ENCODE data around the gene LPCAT1.

LPCAT1 gene

GRCh38 chr5:1493413-1493812 is 30.3 kb downstream of the LPCAT1 start:
- DNase-seq = no peak

GRCh38 chr5:1492757-1493156 is 31.0 kb downstream of the LPCAT1 start:
- no peak for DNase-seq

- DNase-seq = no peak
Observed at GRCh38 chr5:1490376-1490775, 33.4 kb downstream of the LPCAT1 start.

GRCh38 chr5:1489754-1490153 is 34.0 kb downstream of the LPCAT1 start:
- no peak for DNase-seq

GRCh38 chr5:1488882-1489680 is 34.7 kb downstream of the LPCAT1 start:
- DNase-seq = no peak

- DNase-seq = no peak
Observed at GRCh38 chr5:1487079-1487764, 36.5 kb downstream of the LPCAT1 start.

- no peak for DNase-seq
Observed at GRCh38 chr5:1486271-1486670, 37.5 kb downstream of the LPCAT1 start.

- DNase-seq = no peak
Observed at GRCh38 chr5:1485579-1486118, 38.1 kb downstream of the LPCAT1 start.

GRCh38 chr5:1484730-1485578 is 38.8 kb downstream of the LPCAT1 start:
- DNase-seq = no peak

GRCh38 chr5:1483856-1484729 is 39.7 kb downstream of the LPCAT1 start:
- no peak for DNase-seq

- DNase-seq = no peak
Observed at GRCh38 chr5:1483064-1483463, 40.7 kb downstream of the LPCAT1 start.

- no peak for DNase-seq
Observed at GRCh38 chr5:1481959-1482331, 41.8 kb downstream of the LPCAT1 start.

- no peak for DNase-seq
Observed at GRCh38 chr5:1481266-1481958, 42.3 kb downstream of the LPCAT1 start.

GRCh38 chr5:1480806-1481205 is 43.0 kb downstream of the LPCAT1 start:
- DNase-seq = no peak

GRCh38 chr5:1480217-1480616 is 43.5 kb downstream of the LPCAT1 start:
- DNase-seq = no peak

- no peak for DNase-seq
Observed at GRCh38 chr5:1479581-1480188, 44.1 kb downstream of the LPCAT1 start.

- DNase-seq = no peak
Observed at GRCh38 chr5:1479066-1479465, 44.7 kb downstream of the LPCAT1 start.

GRCh38 chr5:1478271-1479035 is 45.3 kb downstream of the LPCAT1 start:
- DNase-seq = no peak

- no peak for DNase-seq
Observed at GRCh38 chr5:1477341-1477740, 46.4 kb downstream of the LPCAT1 start.

- DNase-seq = no peak
Observed at GRCh38 chr5:1476967-1477310, 46.8 kb downstream of the LPCAT1 start.

All from NCI-H2171 treated with DMSO at 0.1 percent for 48 hours (cell line).